Astrocyte of the spinal cord (primary cell): ENCODE measurements around the gene ADAMTS12.
"Not testable (repeated sequence)": the region's sequence is repeated elsewhere in the genome, so short reads cannot be mapped to it uniquely, and the experiment has no call there.

Source experiments
- DNase-seq: peaks from one replicate; pipeline ENCODE4 v3.0.0; 2011; ENCODE audit warnings: low read depth, low spot score
- H3K4me3 ChIP-seq: 2 replicates; pipeline ENCODE4 v1.5.1; 2011; ENCODE audit warnings: low read depth, mild to moderate bottlenecking, low read length, moderate library complexity
- CTCF ChIP-seq: IDR thresholded peaks from 2 replicates; pipeline ENCODE4 v1.5.1; 2012; ENCODE audit warnings: low read depth, mild to moderate bottlenecking, low read length, inconsistent platforms
- in situ Hi-C: cut with HindIII; loops from 2 replicates; pipeline ENCODE4 v1.10.0; 2017; ENCODE audit warnings: low sequenced_read_pairs

The ADAMTS12 gene

GRCh38 chr5:33557605-33558004 lies 334.2 kb downstream of the ADAMTS12 start:
- in situ Hi-C loops, result no loop called here
- no peak for TF ChIP-seq CTCF

GRCh38 chr5:33556330-33557328 lies 335.2 kb downstream of the ADAMTS12 start:
- TF ChIP-seq CTCF, result no peak
- in situ Hi-C loops, result no loop called here
- no peak overlapping the region for H3K4me3 ChIP-seq
- no peak for DNase-seq

More at GRCh38 chr5:33557605-33558004, 334.2 kb downstream of the ADAMTS12 start:
- no peak overlapping the region for H3K4me3 ChIP-seq
- no peak for DNase-seq

DNA sequence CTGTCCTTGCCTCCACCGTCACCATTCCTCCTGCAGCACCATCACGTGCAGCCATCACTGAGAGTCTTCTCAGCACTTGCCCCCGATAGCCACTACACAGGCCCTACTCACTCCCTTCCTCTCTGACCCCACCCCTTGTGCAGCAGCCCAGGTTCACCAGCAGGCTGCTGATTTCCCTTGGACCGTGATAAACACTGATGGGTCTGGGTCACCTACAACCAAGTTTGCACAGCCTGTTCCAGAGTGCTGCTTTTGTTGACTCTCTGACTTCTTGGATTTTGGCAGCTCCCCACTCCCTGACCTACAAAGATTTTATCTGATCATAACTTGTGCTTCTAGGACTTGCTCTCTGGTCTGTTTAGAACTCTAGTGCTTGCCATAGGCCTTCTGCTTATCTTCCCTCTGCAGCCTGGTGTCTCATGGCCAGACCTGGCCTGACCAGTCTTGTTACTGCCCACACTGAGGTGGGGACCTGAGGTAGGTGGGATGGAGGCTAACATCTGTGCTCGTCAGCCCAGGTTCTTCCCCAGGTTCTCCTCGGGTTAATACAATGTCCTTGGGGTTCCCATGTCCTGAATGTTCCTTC lies 341.7 kb downstream of the ADAMTS12 start:
- no peak for DNase-seq
- no peak overlapping the region for H3K4me3 ChIP-seq
- in situ Hi-C loops, result no loop called here
- TF ChIP-seq CTCF, result no peak

DNA sequence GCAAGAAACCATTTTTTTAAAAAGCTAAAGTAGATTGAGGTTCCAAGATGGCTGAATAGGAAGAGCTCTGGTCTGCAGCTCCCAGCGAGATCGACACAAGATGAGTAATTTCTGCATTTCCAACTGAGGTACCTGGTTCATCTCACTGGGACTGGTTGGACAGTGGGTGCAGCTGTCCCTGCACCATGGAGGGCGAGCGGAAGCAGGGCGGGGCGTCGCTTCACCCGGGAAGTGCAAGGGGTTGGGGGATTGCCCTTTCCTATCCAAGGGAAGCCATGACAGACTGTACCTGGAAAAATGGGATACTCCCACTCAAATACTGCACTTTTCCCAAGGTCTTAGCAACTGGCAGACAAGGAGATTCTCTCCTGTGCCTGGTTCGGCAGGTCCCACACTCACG lies 352.0 kb downstream of the ADAMTS12 start:
- DNase-seq, H3K4me3 ChIP-seq, in situ Hi-C loops: not testable (repeated sequence)

DNA sequence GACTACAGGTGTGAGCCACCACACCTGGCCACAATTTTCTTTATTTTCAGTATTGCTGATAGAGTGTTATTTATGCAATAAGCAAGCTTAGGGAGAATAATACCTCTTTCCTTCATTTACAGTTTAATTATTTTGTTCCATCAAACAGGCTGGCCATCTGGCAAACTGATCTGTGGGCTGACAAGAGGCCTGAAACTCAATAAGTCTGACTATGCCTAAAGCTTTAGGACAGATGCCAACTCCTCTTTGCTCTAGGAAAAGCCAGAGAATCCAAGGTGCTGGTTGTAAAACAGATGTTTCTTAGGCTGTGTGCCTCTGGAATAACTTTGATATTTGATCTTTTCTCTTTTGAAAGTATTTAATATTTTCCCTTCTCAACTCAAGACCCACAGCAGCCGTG lies 352.6 kb downstream of the ADAMTS12 start:
- DNase-seq, result no peak
- in situ Hi-C loops, result no loop called here
- no peak for TF ChIP-seq CTCF
- no peak overlapping the region for H3K4me3 ChIP-seq

GRCh38 chr5:33538201-33538600 lies 353.6 kb downstream of the ADAMTS12 start:
- TF ChIP-seq CTCF, result no peak
- H3K4me3 ChIP-seq, result no peak overlapping the region
- in situ Hi-C loops, result no loop called here
- DNase-seq, result no peak

GRCh38 chr5:33537240-33537639 lies 354.6 kb downstream of the ADAMTS12 start:
- in situ Hi-C loops, result no loop called here
- DNase-seq, result no peak
- H3K4me3 ChIP-seq, result no peak overlapping the region
- TF ChIP-seq CTCF, result no peak
